Measurements from ENCODE around the gene PPRC1.

The PPRC1 gene

DNA sequence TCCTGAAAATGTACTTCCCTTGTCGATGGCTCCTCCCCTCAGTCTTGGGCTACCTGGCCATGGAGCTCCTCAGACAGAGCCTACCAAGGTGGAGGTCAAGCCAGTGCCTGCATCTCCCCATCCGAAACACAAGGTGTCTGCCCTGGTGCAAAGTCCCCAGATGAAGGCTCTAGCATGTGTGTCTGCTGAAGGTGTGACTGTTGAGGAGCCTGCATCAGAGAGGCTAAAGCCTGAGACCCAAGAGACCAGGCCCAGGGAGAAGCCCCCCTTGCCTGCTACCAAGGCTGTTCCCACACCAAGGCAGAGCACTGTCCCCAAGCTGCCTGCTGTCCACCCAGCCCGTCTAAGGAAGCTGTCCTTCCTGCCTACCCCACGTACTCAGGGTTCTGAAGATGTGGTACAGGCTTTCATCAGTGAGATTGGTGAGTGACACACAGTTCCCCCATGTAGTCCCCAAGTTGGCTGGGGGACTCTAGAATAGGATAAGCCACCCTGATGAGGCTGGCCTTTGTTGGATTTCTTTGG lies 8.8 kb downstream of the PPRC1 start:
- no peak for DNase-seq

DNA sequence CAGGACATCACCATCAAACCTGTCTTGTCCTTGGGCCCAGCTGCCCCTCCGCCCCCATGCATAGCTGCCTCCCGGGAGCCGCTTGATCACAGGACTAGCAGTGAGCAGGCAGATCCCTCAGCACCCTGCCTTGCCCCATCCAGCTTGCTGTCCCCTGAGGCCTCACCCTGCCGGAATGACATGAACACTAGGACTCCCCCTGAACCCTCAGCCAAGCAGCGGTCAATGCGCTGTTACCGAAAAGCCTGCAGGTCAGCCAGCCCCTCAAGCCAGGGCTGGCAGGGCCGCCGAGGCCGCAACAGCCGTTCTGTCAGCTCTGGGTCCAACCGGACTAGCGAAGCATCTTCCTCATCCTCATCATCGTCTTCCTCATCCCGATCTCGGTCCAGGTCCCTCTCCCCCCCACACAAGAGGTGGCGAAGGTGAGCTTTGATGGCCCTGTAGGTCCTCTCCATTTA lies 14.2 kb downstream of the PPRC1 start:
- DNase-seq: no peak

DNA sequence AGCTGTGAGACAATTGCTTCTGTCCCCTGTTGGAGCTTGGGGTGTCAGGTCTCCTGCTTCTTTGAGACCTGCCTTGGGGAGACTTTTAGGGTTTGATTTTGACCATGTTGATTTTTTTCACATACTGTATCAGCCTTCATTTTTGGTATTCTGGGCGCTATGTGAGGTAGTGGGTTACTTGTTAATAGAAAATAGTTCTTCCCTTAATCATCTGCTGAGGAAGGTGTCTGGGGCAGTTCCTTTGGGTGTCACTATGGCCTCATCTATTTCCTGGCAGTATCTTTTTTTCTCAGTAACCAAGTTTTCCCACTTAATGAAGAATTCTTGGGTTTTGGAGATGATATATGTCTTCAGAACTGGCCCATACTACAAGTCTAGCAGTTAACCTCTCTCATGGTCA lies 14.7 kb downstream of the PPRC1 start:
- DNase-seq: no peak

DNA sequence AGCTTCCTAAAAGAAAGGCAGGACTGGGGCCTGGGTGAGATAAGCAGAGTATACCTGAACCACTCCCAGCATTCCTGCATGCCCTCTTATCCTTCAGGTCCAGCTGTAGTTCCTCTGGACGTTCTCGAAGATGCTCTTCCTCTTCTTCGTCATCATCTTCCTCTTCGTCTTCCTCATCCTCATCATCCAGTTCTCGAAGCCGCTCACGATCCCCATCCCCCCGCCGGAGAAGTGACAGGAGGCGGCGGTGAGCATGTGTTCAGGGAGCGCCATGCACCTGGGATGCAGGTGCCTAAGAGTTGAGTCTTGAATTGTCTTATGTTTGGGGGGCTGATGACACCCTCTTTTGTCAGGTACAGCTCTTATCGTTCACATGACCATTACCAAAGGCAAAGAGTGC lies 15.4 kb downstream of the PPRC1 start:
- no peak for DNase-seq

DNA sequence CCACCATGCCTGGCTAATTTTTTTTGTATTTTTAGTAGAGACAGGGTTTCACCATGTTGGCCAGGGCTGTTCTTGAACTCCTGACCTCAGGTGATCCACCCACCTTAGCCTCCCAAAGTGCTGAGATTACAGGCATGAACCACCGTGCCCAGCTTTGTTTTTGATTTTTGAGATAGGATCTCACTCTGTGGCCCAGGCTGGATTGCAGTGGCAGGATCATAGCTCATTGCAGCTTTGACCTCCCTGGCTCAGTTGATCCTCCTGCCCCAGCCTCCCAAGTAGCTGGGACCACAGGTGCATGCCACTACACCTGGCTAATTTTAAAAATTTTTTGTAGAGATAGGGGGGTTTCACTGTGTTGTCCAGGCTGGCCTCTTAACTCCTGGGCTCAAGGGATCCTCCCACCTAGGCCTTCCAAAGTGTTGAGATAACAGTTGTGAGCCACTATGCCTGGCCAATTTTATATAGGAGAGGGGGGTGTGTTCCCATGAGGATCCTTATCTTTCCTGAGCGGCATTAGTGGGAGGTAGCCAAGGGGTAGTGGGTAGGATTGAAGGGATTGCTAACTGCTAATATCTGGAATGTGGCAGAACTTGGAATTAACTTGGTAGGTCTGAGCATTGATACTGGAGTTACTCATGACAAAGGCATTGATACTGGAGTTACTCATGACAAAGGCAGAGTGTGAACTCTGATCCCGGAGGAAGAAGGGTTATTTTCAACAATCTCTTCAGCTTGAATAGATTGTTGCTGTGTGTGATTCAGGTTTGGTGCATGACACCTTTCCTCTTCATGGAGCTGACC lies 18.3 kb downstream of the PPRC1 start:
- DNase-seq: no peak

DNA sequence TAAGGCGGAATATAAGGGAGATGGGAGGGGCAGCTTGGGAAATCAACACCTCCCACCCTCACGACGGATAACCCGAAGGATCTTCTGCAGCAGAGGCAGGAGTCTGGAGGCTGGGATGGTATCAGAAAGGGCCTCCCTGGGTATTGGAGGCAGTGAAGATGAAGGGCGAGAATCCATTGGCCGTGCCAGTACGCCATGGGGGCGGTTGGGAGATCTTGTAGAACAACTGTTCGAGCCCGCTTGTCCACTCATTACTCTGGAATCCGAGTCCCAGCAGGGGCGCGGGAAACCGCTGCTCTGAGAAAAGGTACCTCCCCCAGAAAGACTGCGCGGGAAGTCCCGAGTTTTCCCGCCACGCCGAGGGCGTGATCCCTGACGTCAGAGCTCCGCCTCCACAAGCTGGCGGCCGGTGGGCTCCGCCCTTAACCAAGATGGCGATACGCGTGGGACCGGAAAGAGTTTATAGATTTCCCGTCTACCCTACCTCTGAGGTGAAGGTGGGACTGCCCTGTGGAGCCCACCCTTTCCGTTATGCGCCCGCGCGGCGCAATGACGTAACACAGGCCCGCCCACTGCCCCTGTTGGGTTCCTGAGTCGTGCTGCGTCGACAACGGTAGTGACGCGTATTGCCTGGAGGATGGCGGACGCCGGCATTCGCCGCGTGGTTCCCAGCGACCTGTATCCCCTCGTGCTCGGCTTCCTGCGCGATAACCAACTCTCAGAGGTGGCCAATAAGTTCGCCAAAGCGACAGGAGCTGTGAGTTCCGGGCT lies 19.1 kb downstream of the PPRC1 start, which contains the start of gene NOLC1:
TSS of gene NOLC1 (plus strand) at position 616 of the 771 bp plus-strand sequence. CDS start at position 638, 22 bp downstream.
- peak; percentile 86 to 99 (median 97) for DNase-seq

DNA sequence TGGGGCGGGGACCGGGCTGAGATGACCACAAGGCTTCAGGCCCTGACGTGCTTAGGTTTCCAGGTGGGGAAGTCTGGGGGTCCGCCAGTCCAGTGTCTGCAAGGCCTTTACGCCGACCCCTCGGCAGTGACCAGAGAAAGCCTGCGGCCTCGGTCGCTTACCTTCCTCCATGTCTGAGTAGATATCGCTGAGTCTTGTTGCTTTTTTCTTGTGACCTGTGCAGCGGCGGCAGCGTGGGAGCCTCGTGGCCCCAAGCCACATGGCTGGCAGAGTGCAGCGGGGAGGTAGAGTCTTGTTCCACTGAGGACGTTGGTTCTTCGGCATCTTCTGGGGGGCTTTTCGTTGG lies 19.7 kb downstream of the PPRC1 start:
- peak in 1 of 58 donors; percentile 14 for DNase-seq

DNA sequence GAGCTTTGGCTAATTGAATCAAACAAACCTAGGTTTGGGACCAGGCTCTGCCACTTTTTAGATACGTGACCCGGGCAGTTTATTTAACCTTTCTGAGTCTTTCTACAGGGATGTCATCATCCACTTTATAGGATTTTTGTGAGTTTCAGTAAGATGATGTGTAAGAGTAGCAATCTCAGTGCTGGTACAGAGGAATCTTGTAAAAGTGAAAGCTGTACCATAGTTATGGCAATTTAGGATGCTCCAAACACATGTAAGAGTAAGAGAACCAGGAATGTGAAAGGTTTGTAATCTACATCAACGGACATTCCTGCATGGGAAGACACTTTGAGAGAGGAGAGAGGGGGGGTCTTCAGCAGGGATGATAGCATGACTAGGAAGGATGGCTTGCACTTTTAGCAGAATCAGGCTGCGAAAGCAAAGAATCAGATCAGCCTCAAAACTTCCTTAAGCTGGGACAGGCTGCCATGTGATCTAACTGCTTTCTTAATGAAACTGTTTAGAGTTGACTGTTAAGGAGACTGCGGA lies 20.3 kb downstream of the PPRC1 start:
- DNase-seq: no peak

DNA sequence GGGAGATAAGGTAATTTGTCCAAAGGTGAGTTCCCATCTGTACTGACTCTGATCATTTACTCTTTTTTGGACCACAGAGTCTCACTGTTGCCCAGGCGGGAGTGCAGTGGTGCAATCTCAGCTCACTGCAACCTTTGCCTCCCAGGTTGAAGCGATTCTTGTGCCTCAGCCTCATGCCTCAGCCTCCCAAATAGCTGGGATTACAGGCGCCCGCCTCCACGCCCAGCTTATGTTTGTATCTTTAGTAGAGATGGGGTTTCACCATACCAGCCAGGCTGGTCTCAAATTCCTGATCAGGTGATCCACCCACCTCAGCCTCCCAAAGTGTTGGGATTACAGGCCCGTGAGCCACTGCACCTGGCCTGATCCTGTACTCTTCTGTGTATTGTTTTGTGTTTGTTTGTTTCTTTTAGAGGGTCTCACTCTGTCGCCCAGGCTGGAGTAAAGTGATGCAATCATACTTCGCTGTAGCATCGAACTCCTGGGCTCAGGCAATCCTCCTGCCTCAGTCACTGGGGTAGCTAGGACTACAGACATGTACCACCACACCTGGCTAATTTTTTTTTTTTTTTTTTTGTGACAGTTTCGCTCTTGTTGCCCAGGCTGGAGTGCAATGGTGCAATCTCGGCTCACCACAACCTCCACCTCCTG lies 21.8 kb downstream of the PPRC1 start:
- DNase-seq: no peak

DNA sequence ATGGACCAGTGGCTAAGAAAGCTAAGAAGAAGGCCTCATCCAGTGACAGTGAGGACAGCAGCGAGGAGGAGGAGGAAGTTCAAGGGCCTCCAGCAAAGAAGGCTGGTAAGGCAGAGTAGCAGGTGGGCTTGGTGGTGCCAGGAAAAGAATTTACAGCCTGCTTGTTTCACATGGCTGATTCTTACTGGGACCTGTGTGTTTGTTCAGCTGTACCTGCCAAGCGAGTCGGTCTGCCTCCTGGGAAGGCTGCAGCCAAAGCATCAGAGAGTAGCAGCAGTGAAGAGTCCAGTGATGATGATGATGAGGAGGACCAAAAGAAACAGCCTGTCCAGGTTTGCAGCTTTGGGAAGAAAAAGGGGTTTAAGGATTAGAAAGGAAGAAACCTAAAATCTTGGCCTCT lies 24.4 kb downstream of the PPRC1 start:
- no peak for DNase-seq

DNA sequence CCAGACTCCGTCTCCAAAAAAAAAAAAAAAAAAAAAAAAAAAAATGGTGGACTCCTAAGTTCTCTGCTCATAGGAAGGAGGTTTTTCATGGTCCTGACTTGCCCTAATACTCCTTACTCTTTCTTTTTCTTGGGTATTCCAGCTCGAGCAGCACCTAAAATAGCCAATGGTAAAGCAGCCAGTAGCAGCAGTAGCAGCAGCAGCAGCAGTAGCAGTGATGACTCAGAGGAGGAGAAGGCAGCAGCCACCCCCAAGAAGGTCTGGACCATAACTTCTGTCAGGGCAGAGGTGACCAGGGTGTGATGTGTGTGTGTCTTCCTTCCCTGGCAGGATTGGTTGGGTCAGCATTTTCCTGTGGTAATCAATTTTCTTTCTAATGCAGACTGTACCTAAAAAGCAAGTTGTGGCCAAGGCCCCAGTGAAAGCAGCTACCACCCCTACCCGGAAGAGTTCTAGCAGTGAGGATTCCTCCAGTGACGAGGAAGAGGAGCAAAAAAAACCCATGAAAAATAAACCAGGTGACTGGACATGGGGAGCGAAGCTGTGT lies 26.3 kb downstream of the PPRC1 start:
- no peak for DNase-seq

DNA sequence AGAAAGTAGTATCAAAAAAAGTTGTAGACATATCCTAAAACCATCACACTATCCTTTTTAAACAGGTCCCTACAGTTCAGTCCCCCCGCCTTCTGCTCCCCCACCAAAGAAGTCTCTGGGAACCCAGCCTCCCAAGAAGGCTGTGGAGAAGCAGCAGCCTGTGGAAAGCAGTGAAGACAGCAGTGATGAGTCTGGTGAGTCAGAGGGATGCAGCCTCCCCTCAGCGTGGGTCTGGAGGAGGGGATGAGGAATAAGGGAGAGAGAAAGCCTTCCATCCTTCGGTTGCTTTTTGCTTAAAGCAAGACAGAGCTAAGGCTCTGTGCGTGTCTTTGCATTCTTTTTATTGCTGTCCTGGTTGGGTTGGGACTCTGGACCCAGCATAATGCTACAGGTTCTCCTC lies 27.0 kb downstream of the PPRC1 start:
- DNase-seq: peak in 3 of 58 donors; percentile 4 to 5 (median 4)

DNA sequence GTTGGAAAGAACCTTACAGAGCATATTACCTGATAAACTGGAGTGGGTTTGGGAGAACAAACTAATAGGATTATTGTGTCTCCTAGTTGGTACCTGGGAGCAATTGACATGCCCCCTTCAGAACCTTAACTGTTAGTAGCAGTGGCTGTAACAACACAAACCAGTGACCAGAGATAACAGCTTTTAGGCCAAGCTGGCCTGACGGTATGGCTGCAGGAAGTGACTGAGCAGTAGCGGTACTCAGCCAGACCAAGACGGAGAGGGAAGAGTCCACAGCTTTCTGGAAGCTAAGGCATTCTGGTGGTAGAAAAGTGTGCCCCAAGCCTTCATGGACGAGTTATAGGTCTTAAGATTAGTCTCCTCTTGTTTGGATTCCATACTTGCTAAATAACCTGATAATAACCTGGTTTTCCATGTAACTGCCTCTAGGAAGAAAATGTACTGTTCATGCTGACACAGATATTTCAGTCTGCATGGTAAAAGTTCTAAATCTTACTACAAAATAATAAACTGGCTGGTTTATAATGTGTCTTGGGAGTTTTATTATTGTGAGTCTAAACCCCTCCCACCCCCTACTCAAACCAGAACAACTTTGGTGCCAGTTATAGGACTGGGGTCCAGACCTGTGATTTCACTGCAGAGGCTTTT lies 30.6 kb downstream of the PPRC1 start:
- no peak for DNase-seq

DNA sequence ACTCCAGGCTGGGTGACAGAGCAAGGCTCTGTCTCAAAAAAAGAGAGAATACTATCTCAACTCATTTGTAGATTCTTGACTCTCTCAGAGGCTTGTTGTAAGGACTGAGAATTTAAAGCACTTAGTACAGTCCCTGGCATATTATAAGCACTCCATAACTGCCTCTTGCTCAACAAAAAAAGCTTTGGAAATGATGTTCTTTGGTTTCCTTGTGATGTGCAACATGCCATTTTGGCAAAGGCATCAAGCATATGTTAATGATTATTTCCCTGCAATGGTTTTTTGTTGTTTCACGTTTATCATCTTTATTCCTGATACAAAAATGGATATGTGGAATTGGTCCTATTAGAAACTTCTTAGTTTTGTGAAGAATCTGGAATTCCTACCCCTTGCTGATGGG lies 35.0 kb downstream of the PPRC1 start:
- no peak for DNase-seq

DNA sequence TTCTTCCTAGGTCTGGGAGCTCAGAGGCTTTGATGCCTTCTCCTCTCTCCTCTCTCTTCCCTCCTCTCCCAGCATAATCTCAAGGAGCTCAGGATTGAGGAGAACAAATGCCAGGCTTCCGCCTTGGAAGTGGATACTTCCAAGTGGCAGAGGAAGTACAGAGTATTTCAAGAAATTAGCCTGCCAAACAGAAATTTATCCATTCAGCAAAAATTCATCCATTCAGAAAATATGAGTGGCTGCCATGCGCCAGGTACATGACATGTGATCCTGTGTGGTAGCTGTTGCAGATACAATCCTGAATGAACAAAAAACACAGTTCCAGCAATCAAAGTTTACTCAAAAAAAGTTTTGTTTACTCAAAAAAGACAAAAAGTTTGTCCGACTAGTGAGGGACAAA lies 37.8 kb downstream of the PPRC1 start:
- no peak for DNase-seq

DNA sequence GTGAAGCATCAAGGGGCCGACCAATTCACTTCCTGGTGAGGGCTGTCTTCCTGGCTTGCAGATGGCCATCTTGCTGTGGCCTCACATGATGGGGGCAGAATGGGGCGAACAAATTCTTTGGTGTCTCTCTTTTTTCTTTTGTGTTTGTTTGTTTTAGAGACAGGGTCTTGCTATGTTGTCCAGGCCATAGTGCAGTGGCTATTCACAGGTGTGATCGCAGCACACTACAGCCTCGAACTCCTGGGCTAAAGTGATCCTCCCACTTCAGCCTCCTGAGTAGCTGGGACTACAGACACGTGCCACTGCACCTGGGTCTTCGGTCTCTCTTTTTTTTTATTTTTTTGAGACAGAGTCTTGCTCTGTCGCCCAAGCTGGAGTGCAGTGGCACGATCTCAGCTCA lies 39.4 kb downstream of the PPRC1 start:
- DNase-seq: no peak

DNA sequence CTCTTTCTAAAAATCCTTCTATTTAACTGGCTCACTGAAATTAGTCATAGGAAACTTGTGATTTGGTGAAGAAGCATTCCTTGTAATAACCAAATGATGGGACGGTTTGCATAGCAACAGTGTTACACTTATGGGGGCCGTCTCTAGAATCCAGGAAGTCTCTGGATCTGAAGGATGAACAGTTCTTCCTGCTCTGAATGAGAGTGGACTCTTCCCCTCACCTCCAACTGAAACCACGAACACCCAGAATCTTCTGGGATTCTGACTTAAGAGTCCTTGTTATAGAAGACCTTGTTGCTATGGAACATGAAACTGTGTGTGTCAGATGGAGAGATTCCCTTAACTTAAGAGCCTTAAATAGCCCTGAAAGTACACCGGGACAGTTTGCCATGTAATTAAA lies 42.6 kb downstream of the PPRC1 start:
- DNase-seq: peak in 1 of 58 donors; percentile 5

DNA sequence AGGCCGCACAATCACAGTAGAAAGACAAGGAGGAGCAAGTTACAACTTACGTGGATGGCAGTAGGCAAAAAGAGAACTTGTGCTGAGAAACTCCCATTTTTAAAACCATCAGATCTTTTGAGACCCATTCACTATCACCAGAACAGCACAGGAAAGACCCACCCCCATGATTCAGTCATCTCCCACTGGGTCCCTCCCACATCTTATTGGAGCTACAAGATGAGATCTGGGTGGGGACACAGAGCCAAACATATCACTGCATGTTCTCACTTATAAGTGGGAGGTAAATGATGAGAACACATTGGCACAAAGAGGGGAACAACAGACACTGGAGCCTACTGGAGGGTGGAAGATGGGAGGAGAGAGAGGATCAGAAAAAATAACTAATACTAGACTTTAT lies 51.8 kb downstream of the PPRC1 start:
- peak in 5 of 58 donors; percentile 2 to 33 (median 27) for DNase-seq

DNA sequence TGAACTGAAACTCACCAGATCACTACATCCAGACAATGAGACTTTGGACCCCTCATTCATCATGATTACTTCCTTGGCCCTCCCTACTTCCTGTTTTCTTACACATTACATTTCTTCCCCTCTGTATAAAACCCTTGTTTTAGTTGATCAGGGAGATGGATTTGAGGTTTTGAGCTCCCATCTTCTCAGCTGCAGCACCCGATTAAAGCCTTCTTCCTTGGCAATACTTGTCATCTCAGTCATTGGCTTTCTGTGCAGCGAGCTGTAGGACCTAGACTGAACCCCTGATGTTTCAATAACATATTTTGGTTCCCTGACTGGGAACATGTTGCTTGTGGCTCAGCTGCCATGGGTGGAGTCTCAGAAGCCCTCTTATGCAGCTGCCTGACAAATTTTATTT lies 52.4 kb downstream of the PPRC1 start:
- DNase-seq: no peak

DNA sequence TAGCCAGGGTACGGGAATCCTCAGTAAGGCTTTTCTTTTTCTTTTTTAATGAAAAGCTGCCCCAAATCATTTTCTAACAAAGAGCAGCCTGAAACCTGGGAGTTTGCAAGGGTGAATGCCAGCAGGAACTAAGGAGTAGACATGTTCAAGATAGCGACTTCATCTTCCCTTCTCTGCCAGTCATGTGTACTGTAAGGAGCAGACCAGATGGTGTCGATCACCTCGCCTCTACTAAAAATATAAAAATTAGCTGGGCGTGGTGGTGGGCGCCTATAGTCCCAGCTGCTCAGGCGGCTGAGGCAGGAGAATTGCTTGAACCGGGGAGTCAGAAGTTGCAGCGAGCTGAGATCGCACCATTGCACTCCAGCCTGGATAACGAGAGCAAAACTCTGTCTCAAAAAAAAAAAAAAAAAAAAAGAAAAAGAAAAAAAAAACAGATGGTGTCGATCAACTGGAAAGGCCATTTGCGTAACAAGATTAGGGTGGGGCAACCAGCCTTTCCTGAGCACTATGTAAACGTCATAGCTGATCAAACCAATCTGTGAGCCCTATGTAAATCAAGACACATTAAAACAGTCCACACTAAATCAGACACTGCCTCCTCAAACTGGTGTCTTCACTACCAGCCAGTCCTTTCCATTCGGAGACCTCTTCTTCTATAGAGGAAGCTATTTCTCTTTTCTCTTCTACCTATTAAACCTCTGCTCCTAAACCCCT lies 53.1 kb downstream of the PPRC1 start:
- peak in 1 of 58 donors; percentile 7 for DNase-seq
